HCT116 (cell line): ENCODE measurements around the gene ASIC3. TPM values are rescaled to one million over a fixed set of nuclear protein-coding genes. Genes with fewer than 3 reads are reported as not detected.

ENCODE experiments used
- ATAC-seq: fragments of 200-7000 bp; cut with Tn5 transposase; 2 replicates; pipeline ENCODE4 v1.9.1; 2020; ENCODE audit warnings: mild to moderate bottlenecking, moderate library complexity
- BruUV-seq: library from RNA; stranded (reverse); fragments of 400-500 nt; replicated peaks from 2 replicates; lab custom pipeline; 2021; lab: Mats Ljungman, UMichigan
- CTCF ChIA-PET: fragments of 300-600 bp; sonication (Branson Sonifier 250); formaldehyde crosslinking; loops from one replicate; lab custom pipeline; 2021; ENCODE audit warnings: antibody characterized with exemption; lab: Charles Lee
- POLR2A ChIA-PET: fragments of 300-600, 350-600 bp; sonication (Branson Sonifier 250); formaldehyde crosslinking; loops from one replicate; lab custom pipeline; 2021; ENCODE audit warnings: antibody characterized with exemption; lab: Charles Lee
- RAD21 ChIA-PET, 2 experiments: fragments of 300-600 bp; sonication (Branson Sonifier 250); formaldehyde crosslinking; loops; one replicate each; lab custom pipeline; 2023; ENCODE audit warnings: low total read pairs in 2 of 2; ENCODE audit not compliant: uncharacterized antibody in 2 of 2, unreplicated experiment in 2 of 2, low non-redundant PET in 1 of 2; lab: Charles Lee
- DNase-seq: peaks from one replicate; pipeline ENCODE4 v3.0.0-alpha.2; 2010; ENCODE audit warnings: low read depth, low spot score
- H2AFZ ChIP-seq: fragments of 200-600 bp; shearing (Covaris generic), sonication (generic); 2 replicates; pipeline ENCODE4 v1.6.1; 2017; ENCODE audit warnings: low read depth, mixed run types, mixed read lengths, antibody characterized with exemption, low read length; ENCODE audit not compliant: poor library complexity, severe bottlenecking
- H3K27ac ChIP-seq: 2 replicates; pipeline ENCODE4 v1.5.1; 2012; ENCODE audit warnings: low read depth, low read length
- H3K27me3 ChIP-seq: fragments of 200-600 bp; sonication (generic); 2 replicates; pipeline ENCODE4 v1.6.1; 2016; ENCODE audit warnings: mixed run types, low read length, mixed read lengths; ENCODE audit not compliant: insufficient read depth
- H3K36me3 ChIP-seq, 2 experiments: fragments of 200-500 bp in 1 of 2; fragments of 200-600 bp in 1 of 2; sonication (Bioruptor generic) in 1 of 2; sonication (generic) in 1 of 2; 2 replicates each; pipeline versions ENCODE4 v1.5.1 to v1.6.1; 2014 to 2016; ENCODE audit warnings: low read length in 2 of 2, inconsistent platforms in 1 of 2, mixed read lengths in 1 of 2, mixed run types in 1 of 2; ENCODE audit not compliant: insufficient read depth in 2 of 2, control insufficient read depth in 1 of 2
- H3K4me1 ChIP-seq, 2 experiments: fragments of 200-600 bp in 1 of 2; sonication (generic) in 1 of 2; 2 replicates each; pipeline versions ENCODE4 v1.5.1 to v1.6.1; 2012 to 2017; ENCODE audit warnings: low read length in 2 of 2, inconsistent platforms in 1 of 2, mild to moderate bottlenecking in 1 of 2, mixed read lengths in 1 of 2, mixed run types in 1 of 2, moderate library complexity in 1 of 2; ENCODE audit not compliant: insufficient read depth in 2 of 2, control insufficient read depth in 1 of 2
- H3K4me2 ChIP-seq: fragments of 200-600 bp; sonication (generic); 2 replicates; pipeline ENCODE4 v1.6.1; 2017; ENCODE audit warnings: mixed run types, low read length, mixed read lengths
- H3K4me3 ChIP-seq, 2 experiments: fragments of 200-600 bp in 1 of 2; sonication (generic) in 1 of 2; replicated peaks in 1 of 2; 2 replicates each; pipeline ENCODE4 v1.5.1; 2011 to 2016; ENCODE audit warnings: low read length in 2 of 2, control low read depth in 1 of 2, low read depth in 1 of 2, mild to moderate bottlenecking in 1 of 2, mixed read lengths in 1 of 2, mixed run types in 1 of 2
- H3K79me2 ChIP-seq: fragments of 200-600 bp; sonication (generic); 2 replicates; pipeline ENCODE4 v1.6.1; 2017; ENCODE audit warnings: mild to moderate bottlenecking, mixed run types, low read length, moderate library complexity, mixed read lengths; ENCODE audit not compliant: insufficient read depth
- H3K9ac ChIP-seq: fragments of 200-600 bp; sonication (generic); 2 replicates; pipeline ENCODE4 v1.6.1; 2016; ENCODE audit warnings: low read length, mixed read lengths
- H3K9me2 ChIP-seq: fragments of 200-600 bp; sonication (generic), shearing (Covaris generic); 2 replicates; pipeline ENCODE4 v1.6.1; 2017; ENCODE audit warnings: mixed run types, mild to moderate bottlenecking, moderate library complexity; ENCODE audit not compliant: insufficient read depth
- H3K9me3 ChIP-seq, 2 experiments: fragments of 200-500 bp in 1 of 2; fragments of 200-600 bp in 1 of 2; sonication (Bioruptor generic) in 1 of 2; sonication (generic) in 1 of 2; 2 replicates each; pipeline ENCODE4 v1.6.1; 2014 to 2017; ENCODE audit warnings: low read length in 2 of 2, mixed read lengths in 2 of 2, inconsistent platforms in 1 of 2, low read depth in 1 of 2, mild to moderate bottlenecking in 1 of 2, mixed run types in 1 of 2, moderate library complexity in 1 of 2; ENCODE audit not compliant: control insufficient read depth in 1 of 2, insufficient read depth in 1 of 2
- H4K20me1 ChIP-seq: fragments of 200-600 bp; sonication (generic), shearing (Covaris generic); 2 replicates; pipeline ENCODE4 v1.6.1; 2017; ENCODE audit warnings: mixed run types, mild to moderate bottlenecking, moderate library complexity; ENCODE audit not compliant: insufficient read depth
- ATF3 ChIP-seq: IDR thresholded peaks from 2 replicates; pipeline ENCODE4 v1.6.1; 2012
- EGR1 ChIP-seq: IDR thresholded peaks from 2 replicates; pipeline ENCODE4 v1.6.1; 2012; ENCODE audit warnings: low read depth
- ZNF274 ChIP-seq: fragments of 200-500 bp; sonication (Bioruptor generic); IDR thresholded peaks from 2 replicates; pipeline ENCODE4 v1.6.1; 2014; ENCODE audit warnings: mild to moderate bottlenecking, low read depth, low read length, inconsistent platforms
- intact Hi-C: fragments of 100-400 bp; cut with micrococcal nuclease; formaldehyde crosslinking; loops from 2 replicates; pipeline ENCODE4 v1.10.0; 2022
- total RNA-seq: library from RNA; stranded (reverse); gene quantifications from one replicate; pipeline ENCODE4 v1.2.1, GENCODE V29; 2021; ENCODE audit not compliant: unreplicated experiment
- TF ChIP-seq, protein P1 (sequence below): IDR thresholded peaks from 2 replicates; pipeline ENCODE4 v1.6.1; 2012; ENCODE audit warnings: low read depth

The ASIC3 gene
- total RNA-seq, 1 experiment from 2014 or later, result 4.4 TPM

DNA sequence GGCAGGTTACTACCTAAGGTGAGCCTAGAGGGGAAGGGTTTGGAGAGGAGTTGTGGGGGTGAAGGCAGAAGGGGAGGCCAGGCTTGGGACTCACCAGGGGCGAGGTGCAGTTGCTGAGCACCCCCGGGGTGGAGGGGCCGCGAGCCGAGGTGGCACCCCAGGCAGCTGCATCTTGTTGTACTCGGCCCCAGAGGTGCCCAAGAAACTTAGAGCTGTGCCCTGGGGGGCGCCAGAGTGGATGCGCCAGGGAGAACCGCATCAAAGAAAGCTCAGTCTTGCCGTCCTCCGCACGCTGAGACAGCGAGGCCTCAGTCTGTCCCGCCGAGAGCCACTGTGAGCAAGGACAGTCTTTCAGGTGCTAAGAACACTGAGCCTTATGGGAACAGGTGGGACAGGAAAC, 31.4 kb upstream of the ASIC3 start (continued):
- TF ChIP-seq, protein P1, sequence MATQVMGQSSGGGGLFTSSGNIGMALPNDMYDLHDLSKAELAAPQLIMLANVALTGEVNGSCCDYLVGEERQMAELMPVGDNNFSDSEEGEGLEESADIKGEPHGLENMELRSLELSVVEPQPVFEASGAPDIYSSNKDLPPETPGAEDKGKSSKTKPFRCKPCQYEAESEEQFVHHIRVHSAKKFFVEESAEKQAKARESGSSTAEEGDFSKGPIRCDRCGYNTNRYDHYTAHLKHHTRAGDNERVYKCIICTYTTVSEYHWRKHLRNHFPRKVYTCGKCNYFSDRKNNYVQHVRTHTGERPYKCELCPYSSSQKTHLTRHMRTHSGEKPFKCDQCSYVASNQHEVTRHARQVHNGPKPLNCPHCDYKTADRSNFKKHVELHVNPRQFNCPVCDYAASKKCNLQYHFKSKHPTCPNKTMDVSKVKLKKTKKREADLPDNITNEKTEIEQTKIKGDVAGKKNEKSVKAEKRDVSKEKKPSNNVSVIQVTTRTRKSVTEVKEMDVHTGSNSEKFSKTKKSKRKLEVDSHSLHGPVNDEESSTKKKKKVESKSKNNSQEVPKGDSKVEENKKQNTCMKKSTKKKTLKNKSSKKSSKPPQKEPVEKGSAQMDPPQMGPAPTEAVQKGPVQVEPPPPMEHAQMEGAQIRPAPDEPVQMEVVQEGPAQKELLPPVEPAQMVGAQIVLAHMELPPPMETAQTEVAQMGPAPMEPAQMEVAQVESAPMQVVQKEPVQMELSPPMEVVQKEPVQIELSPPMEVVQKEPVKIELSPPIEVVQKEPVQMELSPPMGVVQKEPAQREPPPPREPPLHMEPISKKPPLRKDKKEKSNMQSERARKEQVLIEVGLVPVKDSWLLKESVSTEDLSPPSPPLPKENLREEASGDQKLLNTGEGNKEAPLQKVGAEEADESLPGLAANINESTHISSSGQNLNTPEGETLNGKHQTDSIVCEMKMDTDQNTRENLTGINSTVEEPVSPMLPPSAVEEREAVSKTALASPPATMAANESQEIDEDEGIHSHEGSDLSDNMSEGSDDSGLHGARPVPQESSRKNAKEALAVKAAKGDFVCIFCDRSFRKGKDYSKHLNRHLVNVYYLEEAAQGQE, result no peak
- TF ChIP-seq ZNF274, result no peak
- no peak for TF ChIP-seq ATF3

GRCh38 chr7:151017370-151017952, 30.9 kb upstream of the ASIC3 start:
- CTCF ChIA-PET, result interaction anchor here (1.0 to 5.2 kb wide), 7 partner anchors 8 to 98 kb away, joined by 3 to 59 read pairs (median 4); partner anchors contain the start of gene ABCB8
- H3K4me1 ChIP-seq, result peaks cover 0 to 29% of the 10 kb centered on the region in 2 experiments; a peak in 2 of 4 replicates
- no peak overlapping the region for H3K27ac ChIP-seq
- intact Hi-C loops, result loop anchor here (5.0 to 10.0 kb wide), 2 partner anchors 120 to 243 kb away; no protein-coding TSS in a partner anchor
- DNase-seq (no peak), ATAC-seq (peak; percentile 2; the same call in 1 of the 2 replicates)
- H3K9me2 ChIP-seq, result no peaks in the 10 kb centered on the region
- no peaks in the 10 kb centered on the region for H3K36me3 ChIP-seq
- H3K9me3 ChIP-seq, result no peaks in the 10 kb centered on the region
- TF ChIP-seq EGR1, result no peak
- TF ChIP-seq, protein P1, result no peak
- RAD21 ChIA-PET, result interaction anchor here in 1 of 2 experiments (1.0 kb wide), 1 partner anchor 55 kb away, joined by 3 read pairs; no protein-coding TSS in a partner anchor
- no peaks in the 10 kb centered on the region for H3K79me2 ChIP-seq
- no peak overlapping the region for H3K4me3 ChIP-seq
- no peak overlapping the region for H2AFZ ChIP-seq
- no peaks in the 10 kb centered on the region for H4K20me1 ChIP-seq
- H3K9ac ChIP-seq, result no peak overlapping the region
- H3K27me3 ChIP-seq, result no peaks in the 10 kb centered on the region
- POLR2A ChIA-PET, result interaction anchor here (2.0 kb wide), 1 partner anchor 43 kb away, joined by 5 read pairs; no protein-coding TSS in a partner anchor
- peak overlapping the region; percentile 60; the same call in 1 of the 2 replicates for H3K4me2 ChIP-seq
- no TSS peak for BruUV-seq
